GM23338 (cell line): ENCODE results near the gene PKD1. TPM values are rescaled to one million over a fixed set of nuclear protein-coding genes. Genes with fewer than 3 reads are reported as not detected.

Experiments used
- ATAC-seq: fragments of 200-7000 bp; cut with Tn5 transposase; 3 replicates; pipeline ENCODE4 v1.9.1; 2020
- DNase-seq: peaks from one replicate; pipeline ENCODE4 v3.0.0-alpha.2; 2015; ENCODE audit warnings: low spot score
- H2AFZ ChIP-seq: fragments of 200-600 bp; sonication (generic); 2 replicates; pipeline ENCODE4 v1.8.0; 2016; ENCODE audit warnings: antibody characterized with exemption, mild to moderate bottlenecking, moderate library complexity
- H3F3A ChIP-seq: fragments of 200-600 bp; sonication (generic); replicated peaks from 2 replicates; pipeline ENCODE4 v1.8.0; 2017; ENCODE audit warnings: antibody characterized with exemption, mixed run types, low read depth
- H3K27ac ChIP-seq: fragments of 200-600 bp; sonication (generic); 2 replicates; pipeline ENCODE4 v1.6.1; 2016; ENCODE audit warnings: low read depth
- H3K27me3 ChIP-seq: fragments of 200-600 bp; sonication (generic); 2 replicates; pipeline ENCODE4 v1.8.0; 2016; ENCODE audit warnings: mild to moderate bottlenecking, mixed run types, moderate library complexity; ENCODE audit not compliant: insufficient read depth
- H3K36me3 ChIP-seq: fragments of 200-600 bp; sonication (generic); 2 replicates; pipeline ENCODE4 v1.8.0; 2016; ENCODE audit warnings: mild to moderate bottlenecking; ENCODE audit not compliant: insufficient read depth
- H3K4me1 ChIP-seq: fragments of 200-600 bp; sonication (generic); 2 replicates; pipeline ENCODE4 v1.8.0; 2016; ENCODE audit warnings: mild to moderate bottlenecking, moderate library complexity; ENCODE audit not compliant: insufficient read depth
- H3K4me2 ChIP-seq: fragments of 200-600 bp; sonication (generic); 2 replicates; pipeline ENCODE4 v1.7.1; 2017; ENCODE audit warnings: mixed run types
- H3K4me3 ChIP-seq: fragments of 200-600 bp; sonication (generic); 2 replicates; pipeline ENCODE4 v1.6.1; 2016; ENCODE audit warnings: mixed run types
- H3K79me2 ChIP-seq: fragments of 200-600 bp; sonication (generic); replicated peaks from 2 replicates; pipeline ENCODE4 v1.8.0; 2017; ENCODE audit warnings: mild to moderate bottlenecking; ENCODE audit not compliant: insufficient read depth
- H3K9me2 ChIP-seq: fragments of 200-600 bp; sonication (generic); 2 replicates; pipeline ENCODE4 v1.8.0; 2017; ENCODE audit not compliant: insufficient read depth
- H4K20me1 ChIP-seq: fragments of 200-600 bp; sonication (generic); replicated peaks from 2 replicates; pipeline ENCODE4 v1.8.0; 2017; ENCODE audit warnings: mild to moderate bottlenecking; ENCODE audit not compliant: insufficient read depth
- H3K27ac Mint-ChIP-seq: 2 replicates; pipeline ENCODE4 v1.8.0; 2020; ENCODE audit warnings: inconsistent platforms, mild to moderate bottlenecking, moderate library complexity, mixed read lengths
- H3K27me3 Mint-ChIP-seq: 3 replicates; pipeline ENCODE4 v1.8.0; 2022; ENCODE audit warnings: low read depth, mild to moderate bottlenecking, moderate library complexity, mixed read lengths, inconsistent platforms; ENCODE audit not compliant: insufficient read depth, poor library complexity
- H3K36me3 Mint-ChIP-seq: 3 replicates; pipeline ENCODE4 v1.8.0; 2021; ENCODE audit warnings: low read depth, mild to moderate bottlenecking, inconsistent platforms, moderate library complexity, mixed read lengths
- H3K4me1 Mint-ChIP-seq: 3 replicates; pipeline ENCODE4 v1.8.0; 2020; ENCODE audit warnings: mild to moderate bottlenecking, inconsistent platforms, mixed read lengths
- H3K4me3 Mint-ChIP-seq: 3 replicates; pipeline ENCODE4 v1.8.0; 2021; ENCODE audit warnings: moderate library complexity, mild to moderate bottlenecking, inconsistent platforms, mixed read lengths
- H3K9me3 Mint-ChIP-seq: 3 replicates; pipeline ENCODE4 v1.8.0; 2020; ENCODE audit warnings: moderate library complexity, mild to moderate bottlenecking, inconsistent platforms, mixed read lengths
- CREB1 ChIP-seq: fragments of 250-450 bp; sonication (Bioruptor Pico); IDR thresholded peaks from 2 replicates; pipeline ENCODE4 v1.5.0; 2020; ENCODE audit warnings: low read depth, mild to moderate bottlenecking, moderate library complexity
- CTCF ChIP-seq, 2 experiments: fragments of 200-600 bp in 1 of 2; sonication (generic) in 1 of 2; conservative IDR thresholded peaks; 2 replicates each; pipeline versions ENCODE4 v1.5.1 to v1.6.1; 2016 to 2017; ENCODE audit warnings: antibody characterized with exemption in 2 of 2, low read depth in 2 of 2, mild to moderate bottlenecking in 2 of 2, moderate library complexity in 1 of 2
- ETS1 ChIP-seq: IDR thresholded peaks from 2 replicates; pipeline ENCODE4 v1.6.1; 2016; ENCODE audit warnings: antibody characterized with exemption
- EZH2 ChIP-seq: fragments of 200-600 bp; sonication (generic); IDR thresholded peaks from one replicate; pipeline ENCODE4 v1.8.0; 2017; ENCODE audit warnings: antibody characterized with exemption, mild to moderate bottlenecking, low read depth; ENCODE audit not compliant: unreplicated experiment
- EZH2phosphoT487 ChIP-seq: fragments of 200-600 bp; sonication (generic); IDR thresholded peaks from one replicate; pipeline ENCODE4 v1.8.1; 2018; ENCODE audit warnings: antibody characterized with exemption; ENCODE audit not compliant: unreplicated experiment
- JUNB ChIP-seq: IDR thresholded peaks from one replicate; pipeline ENCODE4 v1.6.1; 2016; ENCODE audit warnings: antibody characterized with exemption; ENCODE audit not compliant: unreplicated experiment
- NANOG ChIP-seq: IDR thresholded peaks from 2 replicates; pipeline ENCODE4 v1.6.1; 2016; ENCODE audit warnings: antibody characterized with exemption, borderline replicate concordance
- POLR2AphosphoS5 ChIP-seq: IDR thresholded peaks from 2 replicates; pipeline ENCODE4 v1.6.1; 2016; ENCODE audit warnings: antibody characterized with exemption, low read depth
- REST ChIP-seq: IDR thresholded peaks from one replicate; pipeline ENCODE4 v1.6.1; 2018; ENCODE audit warnings: antibody characterized with exemption; ENCODE audit not compliant: unreplicated experiment
- STAT1 ChIP-seq: IDR thresholded peaks from one replicate; pipeline ENCODE4 v1.6.1; 2016; ENCODE audit warnings: antibody characterized with exemption; ENCODE audit not compliant: unreplicated experiment
- ZNF114 ChIP-seq: fragments of 250-450 bp; sonication (Bioruptor Pico); IDR thresholded peaks from 2 replicates; pipeline ENCODE4 v1.5.0; 2020; ENCODE audit warnings: mild to moderate bottlenecking, moderate library complexity
- ZNF331 ChIP-seq: fragments of 250-450 bp; sonication (Bioruptor Pico); IDR thresholded peaks from 2 replicates; pipeline ENCODE4 v1.5.0; 2020; ENCODE audit warnings: low read depth, mild to moderate bottlenecking, moderate library complexity
- polyA plus RNA-seq: library from polyadenylated mRNA; unstranded; fragments of >200 nt; fragmentation: Nextera tagmentation; extraction: Ambion mirVana; gene quantifications from 2 replicates; pipeline ENCODE4 v1.2.1, GENCODE V29; 2016
- total RNA-seq: library from RNA; depleted of rRNA; stranded (reverse); fragments of >200 nt; shearing (Covaris generic); gene quantifications from 2 replicates; pipeline ENCODE4 v1.2.3, GENCODE V29; 2014
- TF ChIP-seq, protein P1 (sequence below): fragments of 250-450 bp; sonication (Bioruptor Pico); IDR thresholded peaks from 2 replicates; pipeline ENCODE4 v1.5.0; 2020; ENCODE audit warnings: mild to moderate bottlenecking, moderate library complexity

PKD1 gene
- total and polyA plus RNA-seq, 2 experiments from 2014 or later, result 21.1 to 107 TPM

DNA sequence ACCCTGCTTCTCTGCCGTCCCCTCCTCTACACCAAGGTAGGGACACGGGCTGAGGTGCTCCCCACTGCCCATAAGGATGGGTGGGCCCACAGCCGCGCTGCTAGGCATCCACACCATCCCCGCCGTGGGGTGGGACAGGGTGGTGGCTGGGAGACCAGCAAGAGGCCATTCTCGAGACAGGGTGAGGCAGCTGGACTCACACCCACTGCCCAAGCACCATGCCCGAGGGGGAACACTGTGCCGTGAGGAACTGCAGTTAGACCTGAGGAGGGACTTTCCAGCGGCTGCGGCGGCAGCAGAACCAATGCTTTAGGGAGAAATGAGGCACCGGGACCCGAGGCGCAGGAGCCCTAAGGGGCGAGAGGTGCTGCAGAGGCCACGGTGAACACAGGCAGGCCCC is 13.3 kb downstream of the PKD1 start:
- Histone ChIP-seq H4K20me1 (no peaks in the 10 kb centered on the region), H3K4me2 (no peak overlapping the region), H3K27me3 (no peaks in the 10 kb centered on the region), H2AFZ (no peak overlapping the region), H3K4me1 (no peaks in the 10 kb centered on the region), H3F3A (no peaks in the 10 kb centered on the region), H3K36me3 (no peaks in the 10 kb centered on the region), H3K27ac (no peak overlapping the region), H3K79me2 (peaks cover 31% of the 10 kb centered on the region), H3K4me3 (no peak overlapping the region), H3K9me2 (no peaks in the 10 kb centered on the region)
- ATAC-seq (no peak), DNase-seq (no peak)
- Mint-ChIP-seq H3K36me3 (no peaks in the 10 kb centered on the region), H3K4me1 (peaks cover 20% of the 10 kb centered on the region), H3K27ac (no peak overlapping the region), H3K4me3 (no peak overlapping the region), H3K9me3 (no peaks in the 10 kb centered on the region), H3K27me3 (peaks cover 5% of the 10 kb centered on the region)
- TF ChIP-seq CTCF (conservative IDR thresholded peaks at IDR 0.05; ENCODE audit: low read depth in 2 of 2) (no peak), CREB1 (CRISPR knock-in tag) (no peak), EZH2 (no peak), POLR2AphosphoS5 (no peak), NANOG (no peak), ZNF331 (CRISPR knock-in tag) (no peak), STAT1 (no peak), REST (no peak), ZNF114 (CRISPR knock-in tag) (no peak), JUNB (no peak), ETS1 (no peak), EZH2phosphoT487 (no peak)
- TF ChIP-seq, protein P1, sequence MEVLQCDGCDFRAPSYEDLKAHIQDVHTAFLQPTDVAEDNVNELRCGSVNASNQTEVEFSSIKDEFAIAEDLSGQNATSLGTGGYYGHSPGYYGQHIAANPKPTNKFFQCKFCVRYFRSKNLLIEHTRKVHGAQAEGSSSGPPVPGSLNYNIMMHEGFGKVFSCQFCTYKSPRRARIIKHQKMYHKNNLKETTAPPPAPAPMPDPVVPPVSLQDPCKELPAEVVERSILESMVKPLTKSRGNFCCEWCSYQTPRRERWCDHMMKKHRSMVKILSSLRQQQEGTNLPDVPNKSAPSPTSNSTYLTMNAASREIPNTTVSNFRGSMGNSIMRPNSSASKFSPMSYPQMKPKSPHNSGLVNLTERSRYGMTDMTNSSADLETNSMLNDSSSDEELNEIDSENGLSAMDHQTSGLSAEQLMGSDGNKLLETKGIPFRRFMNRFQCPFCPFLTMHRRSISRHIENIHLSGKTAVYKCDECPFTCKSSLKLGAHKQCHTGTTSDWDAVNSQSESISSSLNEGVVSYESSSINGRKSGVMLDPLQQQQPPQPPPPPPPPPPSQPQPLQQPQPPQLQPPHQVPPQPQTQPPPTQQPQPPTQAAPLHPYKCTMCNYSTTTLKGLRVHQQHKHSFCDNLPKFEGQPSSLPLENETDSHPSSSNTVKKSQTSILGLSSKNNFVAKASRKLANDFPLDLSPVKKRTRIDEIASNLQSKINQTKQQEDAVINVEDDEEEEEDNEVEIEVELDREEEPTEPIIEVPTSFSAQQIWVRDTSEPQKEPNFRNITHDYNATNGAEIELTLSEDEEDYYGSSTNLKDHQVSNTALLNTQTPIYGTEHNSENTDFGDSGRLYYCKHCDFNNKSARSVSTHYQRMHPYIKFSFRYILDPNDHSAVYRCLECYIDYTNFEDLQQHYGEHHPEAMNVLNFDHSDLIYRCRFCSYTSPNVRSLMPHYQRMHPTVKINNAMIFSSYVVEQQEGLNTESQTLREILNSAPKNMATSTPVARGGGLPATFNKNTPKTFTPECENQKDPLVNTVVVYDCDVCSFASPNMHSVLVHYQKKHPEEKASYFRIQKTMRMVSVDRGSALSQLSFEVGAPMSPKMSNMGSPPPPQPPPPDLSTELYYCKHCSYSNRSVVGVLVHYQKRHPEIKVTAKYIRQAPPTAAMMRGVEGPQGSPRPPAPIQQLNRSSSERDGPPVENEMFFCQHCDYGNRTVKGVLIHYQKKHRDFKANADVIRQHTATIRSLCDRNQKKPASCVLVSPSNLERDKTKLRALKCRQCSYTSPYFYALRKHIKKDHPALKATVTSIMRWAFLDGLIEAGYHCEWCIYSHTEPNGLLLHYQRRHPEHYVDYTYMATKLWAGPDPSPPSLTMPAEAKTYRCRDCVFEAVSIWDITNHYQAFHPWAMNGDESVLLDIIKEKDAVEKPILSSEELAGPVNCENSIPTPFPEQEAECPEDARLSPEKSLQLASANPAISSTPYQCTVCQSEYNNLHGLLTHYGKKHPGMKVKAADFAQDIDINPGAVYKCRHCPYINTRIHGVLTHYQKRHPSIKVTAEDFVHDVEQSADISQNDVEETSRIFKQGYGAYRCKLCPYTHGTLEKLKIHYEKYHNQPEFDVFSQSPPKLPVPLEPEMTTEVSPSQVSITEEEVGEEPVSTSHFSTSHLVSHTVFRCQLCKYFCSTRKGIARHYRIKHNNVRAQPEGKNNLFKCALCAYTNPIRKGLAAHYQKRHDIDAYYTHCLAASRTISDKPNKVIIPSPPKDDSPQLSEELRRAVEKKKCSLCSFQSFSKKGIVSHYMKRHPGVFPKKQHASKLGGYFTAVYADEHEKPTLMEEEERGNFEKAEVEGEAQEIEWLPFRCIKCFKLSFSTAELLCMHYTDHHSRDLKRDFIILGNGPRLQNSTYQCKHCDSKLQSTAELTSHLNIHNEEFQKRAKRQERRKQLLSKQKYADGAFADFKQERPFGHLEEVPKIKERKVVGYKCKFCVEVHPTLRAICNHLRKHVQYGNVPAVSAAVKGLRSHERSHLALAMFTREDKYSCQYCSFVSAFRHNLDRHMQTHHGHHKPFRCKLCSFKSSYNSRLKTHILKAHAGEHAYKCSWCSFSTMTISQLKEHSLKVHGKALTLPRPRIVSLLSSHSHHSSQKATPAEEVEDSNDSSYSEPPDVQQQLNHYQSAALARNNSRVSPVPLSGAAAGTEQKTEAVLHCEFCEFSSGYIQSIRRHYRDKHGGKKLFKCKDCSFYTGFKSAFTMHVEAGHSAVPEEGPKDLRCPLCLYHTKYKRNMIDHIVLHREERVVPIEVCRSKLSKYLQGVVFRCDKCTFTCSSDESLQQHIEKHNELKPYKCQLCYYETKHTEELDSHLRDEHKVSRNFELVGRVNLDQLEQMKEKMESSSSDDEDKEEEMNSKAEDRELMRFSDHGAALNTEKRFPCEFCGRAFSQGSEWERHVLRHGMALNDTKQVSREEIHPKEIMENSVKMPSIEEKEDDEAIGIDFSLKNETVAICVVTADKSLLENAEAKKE, result no peak
